H1 (cell line): ENCODE results near the gene CIBAR2. TPM values are rescaled to one million over a fixed set of nuclear protein-coding genes. Genes with fewer than 3 reads are reported as not detected.

ENCODE experiments used
- CBX5 ChIP-seq: fragments of 300-800, 300-1000 bp; sonication (generic); IDR thresholded peaks from 2 replicates; pipeline ENCODE4 v1.7.1; 2016; ENCODE audit warnings: antibody characterized with exemption, low read length, low read depth
- HDAC2 ChIP-seq, 2 experiments: fragments of 300-600 bp in 1 of 2; sonication (generic) in 1 of 2; IDR thresholded peaks; 2 replicates each; pipeline ENCODE4 v1.6.1; 2011 to 2012; ENCODE audit warnings: low read depth in 2 of 2, low read length in 2 of 2, mild to moderate bottlenecking in 2 of 2, moderate library complexity in 2 of 2, borderline replicate concordance in 1 of 2, inconsistent platforms in 1 of 2
- POLR2A ChIP-seq, 2 experiments: IDR thresholded peaks; 1 replicate in 1 of 2; 2 replicates in 1 of 2; pipeline ENCODE4 v1.6.1; 2011; ENCODE audit warnings: low read depth in 2 of 2, low read length in 2 of 2, mild to moderate bottlenecking in 2 of 2; ENCODE audit errors: control extremely low read depth in 1 of 2
- polyA plus RNA-seq, 7 experiments: library from polyadenylated mRNA; depleted of rRNA in 3 of 7; stranded (reverse) in 5 of 7; unstranded in 2 of 7; fragments of >200 nt in 5 of 7; fragments of 200-250 nt in 2 of 7; gene quantifications; 1 replicate in 5 of 7; 2 replicates in 1 of 7; 4 replicates in 1 of 7; pipeline versions ENCODE4 v1.2.1 to v1.2.3, GENCODE V29; 2011 to 2013; ENCODE audit warnings: missing spikeins in 2 of 7, mixed read lengths in 2 of 7
- total RNA-seq: library from RNA; stranded (reverse); fragmentation: NEBNext Ultra II Directional; extraction: Animal tissue kit (Norgen Biotek cat#: 25700); gene quantifications from 2 replicates; pipeline ENCODE4 v1.2.1, GENCODE V29; 2021
- TF ChIP-seq, protein P1 (sequence below): fragments of 300-600 bp; sonication (generic); IDR thresholded peaks from 2 replicates; pipeline ENCODE4 v1.7.1; 2012; ENCODE audit warnings: low read length, moderate library complexity, mild to moderate bottlenecking, inconsistent platforms; ENCODE audit not compliant: insufficient replicate concordance
- TF ChIP-seq, protein P2 (sequence below): IDR thresholded peaks from 2 replicates; pipeline ENCODE4 v1.6.1; 2011; ENCODE audit warnings: low read length, improper control_type of control experiment
- TF ChIP-seq, protein P3 (sequence below), 3 experiments: IDR thresholded peaks; 1 replicate in 2 of 3; 2 replicates in 1 of 3; pipeline versions ENCODE4 v1.5.1 to v1.6.1; 2011; ENCODE audit warnings: low read length in 3 of 3, mild to moderate bottlenecking in 3 of 3, inconsistent platforms in 2 of 3, low read depth in 1 of 3, moderate library complexity in 1 of 3; ENCODE audit not compliant: insufficient read depth in 1 of 3; ENCODE audit errors: control extremely low read depth in 1 of 3
- TF ChIP-seq, protein P4 (sequence below): IDR thresholded peaks from 2 replicates; pipeline ENCODE4 v1.6.1; 2012; ENCODE audit warnings: inconsistent platforms

The CIBAR2 gene
- total and polyA plus RNA-seq, 2 of the 8 experiments (the other 6 are each of a cell fraction or from before 2014, with no cell fraction given) = 0.18 TPM; not detected in 1

DNA sequence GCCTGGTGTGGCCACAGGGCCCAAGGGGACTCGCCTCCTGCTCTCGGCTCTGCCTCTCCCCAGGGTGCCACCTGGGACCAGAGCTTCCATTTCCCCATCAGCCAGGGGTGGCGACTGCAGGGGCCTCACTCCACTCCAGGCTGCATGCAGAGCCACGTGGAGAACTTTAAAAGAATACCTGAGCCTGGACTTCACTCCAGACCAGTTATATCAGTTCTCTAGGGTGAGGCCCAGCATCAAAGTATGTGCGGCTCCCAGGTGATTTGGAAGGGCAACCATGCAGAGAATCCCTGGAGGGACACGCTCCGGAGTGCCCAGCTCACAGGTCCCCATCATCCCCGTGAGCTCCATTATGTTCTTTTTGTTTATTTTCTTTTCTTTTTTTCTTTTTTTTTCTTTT lies 44.8 kb downstream of the CIBAR2 start (continued):
- TF ChIP-seq, protein P1, sequence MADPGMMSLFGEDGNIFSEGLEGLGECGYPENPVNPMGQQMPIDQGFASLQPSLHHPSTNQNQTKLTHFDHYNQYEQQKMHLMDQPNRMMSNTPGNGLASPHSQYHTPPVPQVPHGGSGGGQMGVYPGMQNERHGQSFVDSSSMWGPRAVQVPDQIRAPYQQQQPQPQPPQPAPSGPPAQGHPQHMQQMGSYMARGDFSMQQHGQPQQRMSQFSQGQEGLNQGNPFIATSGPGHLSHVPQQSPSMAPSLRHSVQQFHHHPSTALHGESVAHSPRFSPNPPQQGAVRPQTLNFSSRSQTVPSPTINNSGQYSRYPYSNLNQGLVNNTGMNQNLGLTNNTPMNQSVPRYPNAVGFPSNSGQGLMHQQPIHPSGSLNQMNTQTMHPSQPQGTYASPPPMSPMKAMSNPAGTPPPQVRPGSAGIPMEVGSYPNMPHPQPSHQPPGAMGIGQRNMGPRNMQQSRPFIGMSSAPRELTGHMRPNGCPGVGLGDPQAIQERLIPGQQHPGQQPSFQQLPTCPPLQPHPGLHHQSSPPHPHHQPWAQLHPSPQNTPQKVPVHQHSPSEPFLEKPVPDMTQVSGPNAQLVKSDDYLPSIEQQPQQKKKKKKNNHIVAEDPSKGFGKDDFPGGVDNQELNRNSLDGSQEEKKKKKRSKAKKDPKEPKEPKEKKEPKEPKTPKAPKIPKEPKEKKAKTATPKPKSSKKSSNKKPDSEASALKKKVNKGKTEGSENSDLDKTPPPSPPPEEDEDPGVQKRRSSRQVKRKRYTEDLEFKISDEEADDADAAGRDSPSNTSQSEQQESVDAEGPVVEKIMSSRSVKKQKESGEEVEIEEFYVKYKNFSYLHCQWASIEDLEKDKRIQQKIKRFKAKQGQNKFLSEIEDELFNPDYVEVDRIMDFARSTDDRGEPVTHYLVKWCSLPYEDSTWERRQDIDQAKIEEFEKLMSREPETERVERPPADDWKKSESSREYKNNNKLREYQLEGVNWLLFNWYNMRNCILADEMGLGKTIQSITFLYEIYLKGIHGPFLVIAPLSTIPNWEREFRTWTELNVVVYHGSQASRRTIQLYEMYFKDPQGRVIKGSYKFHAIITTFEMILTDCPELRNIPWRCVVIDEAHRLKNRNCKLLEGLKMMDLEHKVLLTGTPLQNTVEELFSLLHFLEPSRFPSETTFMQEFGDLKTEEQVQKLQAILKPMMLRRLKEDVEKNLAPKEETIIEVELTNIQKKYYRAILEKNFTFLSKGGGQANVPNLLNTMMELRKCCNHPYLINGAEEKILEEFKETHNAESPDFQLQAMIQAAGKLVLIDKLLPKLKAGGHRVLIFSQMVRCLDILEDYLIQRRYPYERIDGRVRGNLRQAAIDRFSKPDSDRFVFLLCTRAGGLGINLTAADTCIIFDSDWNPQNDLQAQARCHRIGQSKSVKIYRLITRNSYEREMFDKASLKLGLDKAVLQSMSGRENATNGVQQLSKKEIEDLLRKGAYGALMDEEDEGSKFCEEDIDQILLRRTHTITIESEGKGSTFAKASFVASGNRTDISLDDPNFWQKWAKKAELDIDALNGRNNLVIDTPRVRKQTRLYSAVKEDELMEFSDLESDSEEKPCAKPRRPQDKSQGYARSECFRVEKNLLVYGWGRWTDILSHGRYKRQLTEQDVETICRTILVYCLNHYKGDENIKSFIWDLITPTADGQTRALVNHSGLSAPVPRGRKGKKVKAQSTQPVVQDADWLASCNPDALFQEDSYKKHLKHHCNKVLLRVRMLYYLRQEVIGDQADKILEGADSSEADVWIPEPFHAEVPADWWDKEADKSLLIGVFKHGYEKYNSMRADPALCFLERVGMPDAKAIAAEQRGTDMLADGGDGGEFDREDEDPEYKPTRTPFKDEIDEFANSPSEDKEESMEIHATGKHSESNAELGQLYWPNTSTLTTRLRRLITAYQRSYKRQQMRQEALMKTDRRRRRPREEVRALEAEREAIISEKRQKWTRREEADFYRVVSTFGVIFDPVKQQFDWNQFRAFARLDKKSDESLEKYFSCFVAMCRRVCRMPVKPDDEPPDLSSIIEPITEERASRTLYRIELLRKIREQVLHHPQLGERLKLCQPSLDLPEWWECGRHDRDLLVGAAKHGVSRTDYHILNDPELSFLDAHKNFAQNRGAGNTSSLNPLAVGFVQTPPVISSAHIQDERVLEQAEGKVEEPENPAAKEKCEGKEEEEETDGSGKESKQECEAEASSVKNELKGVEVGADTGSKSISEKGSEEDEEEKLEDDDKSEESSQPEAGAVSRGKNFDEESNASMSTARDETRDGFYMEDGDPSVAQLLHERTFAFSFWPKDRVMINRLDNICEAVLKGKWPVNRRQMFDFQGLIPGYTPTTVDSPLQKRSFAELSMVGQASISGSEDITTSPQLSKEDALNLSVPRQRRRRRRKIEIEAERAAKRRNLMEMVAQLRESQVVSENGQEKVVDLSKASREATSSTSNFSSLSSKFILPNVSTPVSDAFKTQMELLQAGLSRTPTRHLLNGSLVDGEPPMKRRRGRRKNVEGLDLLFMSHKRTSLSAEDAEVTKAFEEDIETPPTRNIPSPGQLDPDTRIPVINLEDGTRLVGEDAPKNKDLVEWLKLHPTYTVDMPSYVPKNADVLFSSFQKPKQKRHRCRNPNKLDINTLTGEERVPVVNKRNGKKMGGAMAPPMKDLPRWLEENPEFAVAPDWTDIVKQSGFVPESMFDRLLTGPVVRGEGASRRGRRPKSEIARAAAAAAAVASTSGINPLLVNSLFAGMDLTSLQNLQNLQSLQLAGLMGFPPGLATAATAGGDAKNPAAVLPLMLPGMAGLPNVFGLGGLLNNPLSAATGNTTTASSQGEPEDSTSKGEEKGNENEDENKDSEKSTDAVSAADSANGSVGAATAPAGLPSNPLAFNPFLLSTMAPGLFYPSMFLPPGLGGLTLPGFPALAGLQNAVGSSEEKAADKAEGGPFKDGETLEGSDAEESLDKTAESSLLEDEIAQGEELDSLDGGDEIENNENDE = no peak
- TF ChIP-seq, protein P2, sequence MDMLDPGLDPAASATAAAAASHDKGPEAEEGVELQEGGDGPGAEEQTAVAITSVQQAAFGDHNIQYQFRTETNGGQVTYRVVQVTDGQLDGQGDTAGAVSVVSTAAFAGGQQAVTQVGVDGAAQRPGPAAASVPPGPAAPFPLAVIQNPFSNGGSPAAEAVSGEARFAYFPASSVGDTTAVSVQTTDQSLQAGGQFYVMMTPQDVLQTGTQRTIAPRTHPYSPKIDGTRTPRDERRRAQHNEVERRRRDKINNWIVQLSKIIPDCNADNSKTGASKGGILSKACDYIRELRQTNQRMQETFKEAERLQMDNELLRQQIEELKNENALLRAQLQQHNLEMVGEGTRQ = no peak
- TF ChIP-seq, protein P3, sequence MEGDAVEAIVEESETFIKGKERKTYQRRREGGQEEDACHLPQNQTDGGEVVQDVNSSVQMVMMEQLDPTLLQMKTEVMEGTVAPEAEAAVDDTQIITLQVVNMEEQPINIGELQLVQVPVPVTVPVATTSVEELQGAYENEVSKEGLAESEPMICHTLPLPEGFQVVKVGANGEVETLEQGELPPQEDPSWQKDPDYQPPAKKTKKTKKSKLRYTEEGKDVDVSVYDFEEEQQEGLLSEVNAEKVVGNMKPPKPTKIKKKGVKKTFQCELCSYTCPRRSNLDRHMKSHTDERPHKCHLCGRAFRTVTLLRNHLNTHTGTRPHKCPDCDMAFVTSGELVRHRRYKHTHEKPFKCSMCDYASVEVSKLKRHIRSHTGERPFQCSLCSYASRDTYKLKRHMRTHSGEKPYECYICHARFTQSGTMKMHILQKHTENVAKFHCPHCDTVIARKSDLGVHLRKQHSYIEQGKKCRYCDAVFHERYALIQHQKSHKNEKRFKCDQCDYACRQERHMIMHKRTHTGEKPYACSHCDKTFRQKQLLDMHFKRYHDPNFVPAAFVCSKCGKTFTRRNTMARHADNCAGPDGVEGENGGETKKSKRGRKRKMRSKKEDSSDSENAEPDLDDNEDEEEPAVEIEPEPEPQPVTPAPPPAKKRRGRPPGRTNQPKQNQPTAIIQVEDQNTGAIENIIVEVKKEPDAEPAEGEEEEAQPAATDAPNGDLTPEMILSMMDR (IDR thresholded peaks at IDR 0.05; ENCODE audit: control extremely low read depth in 1 of 3, insufficient read depth in 1 of 3, low read depth in 1 of 3, low read length in 3 of 3) = no peak
- no peak for TF ChIP-seq POLR2A (IDR thresholded peaks at IDR 0.05; ENCODE audit: control extremely low read depth in 1 of 2, low read depth in 2 of 2, low read length in 2 of 2)
- TF ChIP-seq, protein P4, sequence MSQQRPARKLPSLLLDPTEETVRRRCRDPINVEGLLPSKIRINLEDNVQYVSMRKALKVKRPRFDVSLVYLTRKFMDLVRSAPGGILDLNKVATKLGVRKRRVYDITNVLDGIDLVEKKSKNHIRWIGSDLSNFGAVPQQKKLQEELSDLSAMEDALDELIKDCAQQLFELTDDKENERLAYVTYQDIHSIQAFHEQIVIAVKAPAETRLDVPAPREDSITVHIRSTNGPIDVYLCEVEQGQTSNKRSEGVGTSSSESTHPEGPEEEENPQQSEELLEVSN = no peak
- no peak for TF ChIP-seq CBX5
- TF ChIP-seq HDAC2 (IDR thresholded peaks at IDR 0.05; ENCODE audit: borderline replicate concordance in 1 of 2, low read depth in 2 of 2, low read length in 2 of 2) = no peak
